SK-N-SH treated with all-trans-retinoic acid at 6 μM for 48 hours (cell line): ENCODE data around the gene FOXN1.

Experiments
- ATAC-seq: fragments of 200-7000 bp; cut with Tn5 transposase; 3 replicates; pipeline ENCODE4 v1.9.1; 2020; ENCODE audit warnings: mild to moderate bottlenecking, moderate library complexity
- ARNTL ChIP-seq: fragments of 450-650 bp; formaldehyde crosslinking; IDR thresholded peaks from 2 replicates; pipeline ENCODE4 v1.5.0; 2020; ENCODE audit warnings: low read depth, mild to moderate bottlenecking, moderate library complexity, borderline replicate concordance
- BACH2 ChIP-seq: fragments of 250-450 bp; sonication (Bioruptor Pico); IDR thresholded peaks from 2 replicates; pipeline ENCODE4 v1.9.0; 2021; ENCODE audit warnings: mild to moderate bottlenecking, borderline replicate concordance
- CSDC2 ChIP-seq: fragments of 250-450 bp; sonication (Bioruptor Pico); IDR thresholded peaks from 2 replicates; pipeline ENCODE4 v1.5.0; 2020; ENCODE audit warnings: mild to moderate bottlenecking, moderate library complexity
- ESRRG ChIP-seq: fragments of 250-450 bp; sonication (Bioruptor Pico); IDR thresholded peaks from 2 replicates; pipeline ENCODE4 v1.6.1; 2021; ENCODE audit warnings: mild to moderate bottlenecking
- GLIS3 ChIP-seq: fragments of 250-450 bp; sonication (Bioruptor Pico); IDR thresholded peaks from 2 replicates; pipeline ENCODE4 v1.5.0; 2020; ENCODE audit warnings: mild to moderate bottlenecking, moderate library complexity
- ISL1 ChIP-seq: fragments of 250-450 bp; sonication (Bioruptor Pico); IDR thresholded peaks from 2 replicates; pipeline ENCODE4 v2.1.2; 2022; ENCODE audit warnings: mild to moderate bottlenecking, moderate library complexity
- OSR1 ChIP-seq: fragments of 250-450 bp; sonication (Bioruptor Pico); IDR thresholded peaks from 2 replicates; pipeline ENCODE4 v1.8.0; 2022; ENCODE audit warnings: moderate library complexity, mild to moderate bottlenecking, inconsistent platforms
- RARB ChIP-seq: fragments of 250-450 bp; sonication (Bioruptor Pico); IDR thresholded peaks from 2 replicates; pipeline ENCODE4 v1.8.0; 2021; ENCODE audit warnings: mild to moderate bottlenecking, moderate library complexity
- SNAI2 ChIP-seq: fragments of 250-450 bp; sonication (Bioruptor Pico); IDR thresholded peaks from 2 replicates; pipeline ENCODE4 v1.5.0; 2020; ENCODE audit warnings: mild to moderate bottlenecking, moderate library complexity
- TCF4 ChIP-seq: fragments of 250-450 bp; sonication (Bioruptor Pico); IDR thresholded peaks from 2 replicates; pipeline ENCODE4 v1.8.0; 2021; ENCODE audit warnings: mild to moderate bottlenecking, moderate library complexity, borderline replicate concordance
- TOX ChIP-seq: fragments of 250-450 bp; sonication (Bioruptor Pico); IDR thresholded peaks from 2 replicates; pipeline ENCODE4 v1.8.0; 2021; ENCODE audit warnings: mild to moderate bottlenecking, moderate library complexity, borderline replicate concordance
- ZC3H10 ChIP-seq: fragments of 250-450 bp; sonication (Bioruptor Pico); IDR thresholded peaks from 2 replicates; pipeline ENCODE4 v1.5.1; 2021; ENCODE audit warnings: mild to moderate bottlenecking, moderate library complexity
- ZFP3 ChIP-seq: fragments of 250-450 bp; sonication (Bioruptor Pico); IDR thresholded peaks from 2 replicates; pipeline ENCODE4 v1.5.0; 2020; ENCODE audit warnings: mild to moderate bottlenecking, moderate library complexity
- ZFP30 ChIP-seq: fragments of 450-650 bp; formaldehyde crosslinking; IDR thresholded peaks from 2 replicates; pipeline ENCODE4 v1.5.0; 2022; ENCODE audit warnings: mild to moderate bottlenecking, moderate library complexity
- ZNF565 ChIP-seq: fragments of 450-650 bp; formaldehyde crosslinking; conservative IDR thresholded peaks from 2 replicates; pipeline ENCODE4 v1.5.0; 2020; ENCODE audit warnings: low read depth, mild to moderate bottlenecking, moderate library complexity
- ZNF70 ChIP-seq: fragments of 450-650 bp; formaldehyde crosslinking; IDR thresholded peaks from 2 replicates; pipeline ENCODE4 v1.5.0; 2020; ENCODE audit warnings: mild to moderate bottlenecking, moderate library complexity
- ZNF8 ChIP-seq: fragments of 450-650 bp; formaldehyde crosslinking; IDR thresholded peaks from 2 replicates; pipeline ENCODE4 v1.5.0; 2020; ENCODE audit warnings: mild to moderate bottlenecking, moderate library complexity
- TF ChIP-seq, protein P1 (sequence below): fragments of 250-450 bp; sonication (Bioruptor Pico); IDR thresholded peaks from 2 replicates; pipeline ENCODE4 v1.8.0; 2020; ENCODE audit warnings: mild to moderate bottlenecking, moderate library complexity, borderline replicate concordance
- TF ChIP-seq, protein P2 (sequence below): fragments of 250-450 bp; sonication (Bioruptor Pico); IDR thresholded peaks from 2 replicates; pipeline ENCODE4 v1.5.0; 2020; ENCODE audit warnings: mild to moderate bottlenecking, moderate library complexity
- TF ChIP-seq, protein P3 (sequence below): fragments of 250-450 bp; sonication (Bioruptor Pico); IDR thresholded peaks from 2 replicates; pipeline ENCODE4 v1.8.0; 2021; ENCODE audit warnings: low read depth, mild to moderate bottlenecking, moderate library complexity, borderline replicate concordance
- TF ChIP-seq, protein P4 (sequence below): fragments of 250-450 bp; sonication (Bioruptor Pico); IDR thresholded peaks from 2 replicates; pipeline ENCODE4 v1.5.1; 2020; ENCODE audit warnings: low read depth, mild to moderate bottlenecking, moderate library complexity
- TF ChIP-seq, protein P5 (sequence below): fragments of 250-450 bp; sonication (Bioruptor Pico); IDR thresholded peaks from 2 replicates; pipeline ENCODE4 v1.5.1; 2021; ENCODE audit warnings: mild to moderate bottlenecking, moderate library complexity

FOXN1 gene

DNA sequence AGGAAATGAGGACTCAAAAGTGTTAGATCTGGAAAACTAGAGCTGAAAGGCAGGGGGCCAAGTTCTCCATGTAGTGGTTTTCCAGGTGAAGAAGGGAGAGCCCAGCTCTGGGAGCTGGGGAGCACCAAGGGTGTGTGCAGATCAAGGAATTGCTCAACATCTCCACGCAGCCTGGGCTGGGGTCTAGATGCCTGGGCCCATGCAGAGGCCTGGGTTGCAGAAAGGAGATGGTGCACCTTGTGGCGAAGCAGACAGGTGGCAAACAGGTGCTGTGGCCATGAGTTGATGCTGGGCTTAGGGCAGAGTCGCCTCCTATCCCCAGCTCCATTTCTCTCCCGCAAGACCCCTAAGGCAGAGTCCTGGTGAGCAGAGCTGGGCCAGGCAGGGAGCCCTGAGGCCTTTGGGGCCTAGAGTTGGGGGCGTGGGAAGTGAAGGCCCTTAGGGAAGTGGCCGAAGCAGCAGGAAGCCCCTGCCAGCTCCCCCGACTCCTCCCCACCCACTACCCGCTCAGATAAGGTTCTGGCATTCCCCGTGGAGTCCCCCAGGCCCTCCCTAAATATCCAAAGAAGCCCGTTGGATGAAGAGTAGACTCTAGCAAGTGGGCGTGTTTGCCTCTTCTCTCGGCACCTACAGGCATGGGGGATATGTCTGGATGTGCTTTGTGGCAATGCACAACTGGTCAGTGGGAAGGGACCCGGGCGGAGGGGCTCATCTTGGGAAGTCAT is 777 bp downstream of the FOXN1 start:
- no peak for TF ChIP-seq SNAI2 (CRISPR knock-in tag)
- TF ChIP-seq, protein P1, sequence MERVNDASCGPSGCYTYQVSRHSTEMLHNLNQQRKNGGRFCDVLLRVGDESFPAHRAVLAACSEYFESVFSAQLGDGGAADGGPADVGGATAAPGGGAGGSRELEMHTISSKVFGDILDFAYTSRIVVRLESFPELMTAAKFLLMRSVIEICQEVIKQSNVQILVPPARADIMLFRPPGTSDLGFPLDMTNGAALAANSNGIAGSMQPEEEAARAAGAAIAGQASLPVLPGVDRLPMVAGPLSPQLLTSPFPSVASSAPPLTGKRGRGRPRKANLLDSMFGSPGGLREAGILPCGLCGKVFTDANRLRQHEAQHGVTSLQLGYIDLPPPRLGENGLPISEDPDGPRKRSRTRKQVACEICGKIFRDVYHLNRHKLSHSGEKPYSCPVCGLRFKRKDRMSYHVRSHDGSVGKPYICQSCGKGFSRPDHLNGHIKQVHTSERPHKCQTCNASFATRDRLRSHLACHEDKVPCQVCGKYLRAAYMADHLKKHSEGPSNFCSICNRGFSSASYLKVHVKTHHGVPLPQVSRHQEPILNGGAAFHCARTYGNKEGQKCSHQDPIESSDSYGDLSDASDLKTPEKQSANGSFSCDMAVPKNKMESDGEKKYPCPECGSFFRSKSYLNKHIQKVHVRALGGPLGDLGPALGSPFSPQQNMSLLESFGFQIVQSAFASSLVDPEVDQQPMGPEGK = no peak
- no peak for ATAC-seq

DNA sequence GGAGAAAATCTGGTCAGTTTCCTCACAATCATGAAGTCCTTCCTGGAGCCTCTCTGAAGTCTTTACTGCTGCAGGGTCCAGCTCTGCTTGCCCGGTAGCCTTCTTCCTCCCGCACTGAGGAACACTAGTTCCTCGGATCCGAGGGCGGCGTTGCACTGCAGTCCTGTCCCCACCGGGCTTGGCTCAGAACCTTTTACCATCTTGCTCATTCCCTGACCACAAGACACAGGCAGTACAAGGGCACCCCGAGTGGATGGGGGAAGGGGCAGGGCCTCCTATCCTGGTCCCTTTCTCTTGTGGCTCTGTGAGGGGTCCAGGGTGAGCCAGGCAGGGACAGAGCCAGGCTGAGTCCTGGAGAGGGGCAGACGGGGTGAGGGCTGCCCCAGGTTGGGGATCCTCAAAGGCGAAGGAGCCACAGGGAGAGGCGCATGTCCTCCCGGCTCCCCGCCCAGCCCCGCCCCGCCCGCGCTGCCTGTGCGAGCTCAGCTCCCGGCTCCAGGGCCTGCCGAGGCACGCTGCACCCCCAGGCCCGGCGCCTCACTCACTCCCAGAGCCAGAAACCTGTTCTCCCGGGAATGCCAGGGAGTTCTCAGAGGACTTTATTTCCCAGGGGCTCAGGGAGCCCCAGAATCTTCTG is 1.5 kb downstream of the FOXN1 start:
- TF ChIP-seq ZNF8 (CRISPR knock-in tag) = no peak
- no peak for TF ChIP-seq TCF4 (CRISPR knock-in tag)
- no peak for ATAC-seq

DNA sequence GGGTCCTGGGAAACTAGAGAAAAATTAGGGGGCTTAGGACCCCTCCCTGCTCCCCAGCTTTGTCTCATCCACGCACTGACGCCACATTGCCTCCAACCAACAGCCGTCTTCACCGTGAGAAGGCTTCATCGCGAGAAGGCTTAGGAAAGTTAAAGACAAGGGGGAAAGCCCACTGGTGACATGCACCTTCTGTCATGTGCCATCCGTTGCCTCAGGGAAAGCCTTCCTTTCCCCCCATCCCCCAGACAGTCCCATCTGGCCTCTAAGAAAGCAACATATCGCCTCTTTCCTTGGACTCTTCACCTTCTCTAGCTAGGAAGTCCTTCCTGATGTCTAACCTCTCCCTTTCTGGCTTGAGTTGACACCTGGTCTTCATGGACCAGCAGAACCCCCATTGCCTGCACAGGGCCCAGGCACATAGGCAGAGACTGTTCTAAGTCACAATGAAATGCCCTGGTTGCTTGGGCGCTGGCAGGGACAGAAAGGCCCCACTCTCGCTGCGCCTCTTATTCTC is 2.1 kb downstream of the FOXN1 start:
- no peak for ATAC-seq
- TF ChIP-seq OSR1 (CRISPR knock-in tag) (no peak), GLIS3 (CRISPR knock-in tag) (no peak), ISL1 (CRISPR knock-in tag) (no peak), ZNF565 (CRISPR knock-in tag) (no peak), CSDC2 (CRISPR knock-in tag) (no peak), ZFP3 (CRISPR knock-in tag) (no peak), TOX (CRISPR knock-in tag) (no peak), SNAI2 (CRISPR knock-in tag) (no peak), ZC3H10 (no peak), ESRRG (CRISPR knock-in tag) (no peak), ARNTL (CRISPR knock-in tag) (no peak), ZNF8 (CRISPR knock-in tag) (no peak), ZFP30 (CRISPR knock-in tag) (no peak)
- TF ChIP-seq, protein P2, sequence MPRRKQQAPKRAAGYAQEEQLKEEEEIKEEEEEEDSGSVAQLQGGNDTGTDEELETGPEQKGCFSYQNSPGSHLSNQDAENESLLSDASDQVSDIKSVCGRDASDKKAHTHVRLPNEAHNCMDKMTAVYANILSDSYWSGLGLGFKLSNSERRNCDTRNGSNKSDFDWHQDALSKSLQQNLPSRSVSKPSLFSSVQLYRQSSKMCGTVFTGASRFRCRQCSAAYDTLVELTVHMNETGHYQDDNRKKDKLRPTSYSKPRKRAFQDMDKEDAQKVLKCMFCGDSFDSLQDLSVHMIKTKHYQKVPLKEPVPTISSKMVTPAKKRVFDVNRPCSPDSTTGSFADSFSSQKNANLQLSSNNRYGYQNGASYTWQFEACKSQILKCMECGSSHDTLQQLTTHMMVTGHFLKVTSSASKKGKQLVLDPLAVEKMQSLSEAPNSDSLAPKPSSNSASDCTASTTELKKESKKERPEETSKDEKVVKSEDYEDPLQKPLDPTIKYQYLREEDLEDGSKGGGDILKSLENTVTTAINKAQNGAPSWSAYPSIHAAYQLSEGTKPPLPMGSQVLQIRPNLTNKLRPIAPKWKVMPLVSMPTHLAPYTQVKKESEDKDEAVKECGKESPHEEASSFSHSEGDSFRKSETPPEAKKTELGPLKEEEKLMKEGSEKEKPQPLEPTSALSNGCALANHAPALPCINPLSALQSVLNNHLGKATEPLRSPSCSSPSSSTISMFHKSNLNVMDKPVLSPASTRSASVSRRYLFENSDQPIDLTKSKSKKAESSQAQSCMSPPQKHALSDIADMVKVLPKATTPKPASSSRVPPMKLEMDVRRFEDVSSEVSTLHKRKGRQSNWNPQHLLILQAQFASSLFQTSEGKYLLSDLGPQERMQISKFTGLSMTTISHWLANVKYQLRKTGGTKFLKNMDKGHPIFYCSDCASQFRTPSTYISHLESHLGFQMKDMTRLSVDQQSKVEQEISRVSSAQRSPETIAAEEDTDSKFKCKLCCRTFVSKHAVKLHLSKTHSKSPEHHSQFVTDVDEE (CRISPR knock-in tag) = no peak
- TF ChIP-seq, protein P3, sequence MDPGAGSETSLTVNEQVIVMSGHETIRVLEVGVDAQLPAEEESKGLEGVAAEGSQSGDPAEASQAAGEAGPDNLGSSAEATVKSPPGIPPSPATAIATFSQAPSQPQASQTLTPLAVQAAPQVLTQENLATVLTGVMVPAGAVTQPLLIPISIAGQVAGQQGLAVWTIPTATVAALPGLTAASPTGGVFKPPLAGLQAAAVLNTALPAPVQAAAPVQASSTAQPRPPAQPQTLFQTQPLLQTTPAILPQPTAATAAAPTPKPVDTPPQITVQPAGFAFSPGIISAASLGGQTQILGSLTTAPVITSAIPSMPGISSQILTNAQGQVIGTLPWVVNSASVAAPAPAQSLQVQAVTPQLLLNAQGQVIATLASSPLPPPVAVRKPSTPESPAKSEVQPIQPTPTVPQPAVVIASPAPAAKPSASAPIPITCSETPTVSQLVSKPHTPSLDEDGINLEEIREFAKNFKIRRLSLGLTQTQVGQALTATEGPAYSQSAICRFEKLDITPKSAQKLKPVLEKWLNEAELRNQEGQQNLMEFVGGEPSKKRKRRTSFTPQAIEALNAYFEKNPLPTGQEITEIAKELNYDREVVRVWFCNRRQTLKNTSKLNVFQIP (CRISPR knock-in tag) = no peak

DNA sequence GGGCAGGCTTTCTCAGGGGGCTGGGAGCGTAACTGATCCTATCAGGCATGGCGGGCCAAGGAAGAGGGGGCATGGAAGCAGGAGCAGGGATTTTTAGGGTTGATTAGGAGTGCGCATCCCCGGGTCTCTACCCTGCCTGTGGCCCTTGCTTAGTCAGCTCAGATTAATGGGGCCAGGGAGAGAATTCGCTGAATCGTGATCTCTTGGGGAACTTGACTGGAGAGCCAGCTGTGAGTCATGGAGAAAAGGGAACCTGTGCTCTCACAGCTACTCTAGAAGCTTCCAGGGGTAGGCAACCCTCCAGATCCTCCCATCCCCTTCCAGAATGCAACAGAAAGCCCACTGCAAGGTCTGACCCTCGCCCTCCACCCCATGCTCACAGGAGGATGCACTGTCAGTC is 3.6 kb downstream of the FOXN1 start:
- TF ChIP-seq GLIS3 (CRISPR knock-in tag) (no peak), BACH2 (CRISPR knock-in tag) (no peak), TOX (CRISPR knock-in tag) (no peak)
- no peak for ATAC-seq

DNA sequence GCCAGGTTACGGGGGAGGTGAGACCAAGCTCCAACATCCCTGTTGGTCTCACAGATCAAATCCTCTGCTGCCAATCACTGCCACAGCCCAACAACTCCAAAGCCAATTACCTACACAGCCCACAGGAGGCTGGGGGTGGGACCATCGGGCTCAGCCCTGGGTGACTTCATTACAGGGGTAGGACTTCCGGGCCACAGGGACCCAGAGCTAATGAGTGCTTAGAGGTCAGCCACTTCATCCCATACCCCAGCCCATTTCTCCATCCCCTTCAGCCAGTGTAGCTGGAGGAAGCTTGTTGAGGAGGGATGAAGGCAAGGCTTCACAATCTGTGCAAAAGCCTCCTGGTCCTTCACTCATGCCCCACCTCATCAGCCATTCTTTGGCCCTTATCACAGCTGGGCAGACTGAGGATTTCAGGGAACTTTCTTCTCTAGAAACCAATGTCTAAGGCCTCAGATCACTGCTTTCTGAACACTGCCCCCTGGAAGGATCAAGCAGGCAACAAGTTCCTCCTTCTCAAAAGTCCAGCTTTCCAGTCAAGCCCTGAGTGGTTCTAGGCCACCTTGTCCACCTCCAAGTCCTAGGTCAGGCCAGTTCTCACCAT is 5.8 kb downstream of the FOXN1 start:
- no peak for ATAC-seq
- no peak for TF ChIP-seq ZNF8 (CRISPR knock-in tag)
- no peak for TF ChIP-seq RARB (CRISPR knock-in tag)
- no peak for TF ChIP-seq TCF4 (CRISPR knock-in tag)
- TF ChIP-seq ZNF70 = no peak
- no peak for TF ChIP-seq ARNTL (CRISPR knock-in tag)
- TF ChIP-seq, protein P4, sequence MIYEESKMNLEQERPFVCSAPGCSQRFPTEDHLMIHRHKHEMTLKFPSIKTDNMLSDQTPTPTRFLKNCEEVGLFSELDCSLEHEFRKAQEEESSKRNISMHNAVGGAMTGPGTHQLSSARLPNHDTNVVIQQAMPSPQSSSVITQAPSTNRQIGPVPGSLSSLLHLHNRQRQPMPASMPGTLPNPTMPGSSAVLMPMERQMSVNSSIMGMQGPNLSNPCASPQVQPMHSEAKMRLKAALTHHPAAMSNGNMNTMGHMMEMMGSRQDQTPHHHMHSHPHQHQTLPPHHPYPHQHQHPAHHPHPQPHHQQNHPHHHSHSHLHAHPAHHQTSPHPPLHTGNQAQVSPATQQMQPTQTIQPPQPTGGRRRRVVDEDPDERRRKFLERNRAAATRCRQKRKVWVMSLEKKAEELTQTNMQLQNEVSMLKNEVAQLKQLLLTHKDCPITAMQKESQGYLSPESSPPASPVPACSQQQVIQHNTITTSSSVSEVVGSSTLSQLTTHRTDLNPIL = no peak
- no peak for TF ChIP-seq SNAI2 (CRISPR knock-in tag)
- TF ChIP-seq GLIS3 (CRISPR knock-in tag) = no peak
- TF ChIP-seq, protein P3 (CRISPR knock-in tag) = no peak
- TF ChIP-seq, protein P5, sequence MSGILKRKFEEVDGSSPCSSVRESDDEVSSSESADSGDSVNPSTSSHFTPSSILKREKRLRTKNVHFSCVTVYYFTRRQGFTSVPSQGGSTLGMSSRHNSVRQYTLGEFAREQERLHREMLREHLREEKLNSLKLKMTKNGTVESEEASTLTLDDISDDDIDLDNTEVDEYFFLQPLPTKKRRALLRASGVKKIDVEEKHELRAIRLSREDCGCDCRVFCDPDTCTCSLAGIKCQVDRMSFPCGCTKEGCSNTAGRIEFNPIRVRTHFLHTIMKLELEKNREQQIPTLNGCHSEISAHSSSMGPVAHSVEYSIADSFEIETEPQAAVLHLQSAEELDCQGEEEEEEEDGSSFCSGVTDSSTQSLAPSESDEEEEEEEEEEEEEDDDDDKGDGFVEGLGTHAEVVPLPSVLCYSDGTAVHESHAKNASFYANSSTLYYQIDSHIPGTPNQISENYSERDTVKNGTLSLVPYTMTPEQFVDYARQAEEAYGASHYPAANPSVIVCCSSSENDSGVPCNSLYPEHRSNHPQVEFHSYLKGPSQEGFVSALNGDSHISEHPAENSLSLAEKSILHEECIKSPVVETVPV (CRISPR knock-in tag) = no peak
- TF ChIP-seq ZC3H10 = no peak
- no peak for TF ChIP-seq ZFP30 (CRISPR knock-in tag)
